Spleen (tissue), 7 donors: ENCODE data around the gene MX1.

Experiments
- CTCF ChIP-seq, 11 experiments: fragments of 200-600 bp in 7 of 11; fragments of 450-650 bp in 4 of 11; sonication (generic) in 4 of 11; IDR thresholded peaks in 8 of 11; conservative IDR thresholded peaks in 3 of 11; 1 replicate in 7 of 11; 2 replicates in 4 of 11; pipeline versions ENCODE4 v1.4.0 to v1.8.0; 2016 to 2021; ENCODE audit warnings: antibody characterized with exemption in 11 of 11, inconsistent platforms in 4 of 11, mild to moderate bottlenecking in 1 of 11
- POLR2A ChIP-seq, 3 donors: fragments of 450-650 bp; IDR thresholded peaks; one replicate each; pipeline ENCODE4 v1.5.1; 2017; ENCODE audit warnings: antibody characterized with exemption in 3 of 3, mild to moderate bottlenecking in 1 of 3
- POLR2AphosphoS5 ChIP-seq, 3 donors: sonication (generic); formaldehyde crosslinking; IDR thresholded peaks; one replicate each; pipeline ENCODE4 v1.5.1; 2017; ENCODE audit warnings: antibody characterized with exemption in 3 of 3
- donor health status: DM: no; HTN: no; CAD: no; lungs with moderate emphysema.
- donor health status: DM: no; HTN: no; CAD: no.
- donor health status: DM: no; HTN: no; CAD: no.

DNA sequence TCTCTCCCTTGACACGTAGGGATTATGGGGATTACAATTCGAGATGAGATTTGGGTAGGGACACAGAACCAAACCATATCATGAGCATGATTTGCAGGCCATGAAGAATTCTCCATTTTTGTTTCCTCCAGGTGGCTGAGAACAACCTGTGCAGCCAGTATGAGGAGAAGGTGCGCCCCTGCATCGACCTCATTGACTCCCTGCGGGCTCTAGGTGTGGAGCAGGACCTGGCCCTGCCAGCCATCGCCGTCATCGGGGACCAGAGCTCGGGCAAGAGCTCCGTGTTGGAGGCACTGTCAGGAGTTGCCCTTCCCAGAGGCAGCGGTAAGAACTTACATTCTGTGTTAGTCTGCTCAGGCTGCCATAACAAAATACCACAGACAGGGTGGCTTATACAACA, 9.7 kb downstream of the MX1 start:
- TF ChIP-seq POLR2A (IDR thresholded peaks at IDR 0.05), result no peak
- no peak for TF ChIP-seq CTCF (IDR thresholded peaks at IDR 0.05 in 8 of 11, conservative IDR thresholded peaks at IDR 0.05 in 3 of 11)
- TF ChIP-seq POLR2AphosphoS5 (IDR thresholded peaks at IDR 0.05), result no peak
